T-helper 2 cell treated with Interferon-gamma antibody and Interleukin-4, amounts not matched to agents 100 ng/mL and 5 ng/mL, for 36 hours (primary cell): Measurements from ENCODE around the gene CITED4. TPM values are rescaled to one million over a fixed set of nuclear protein-coding genes. Genes with fewer than 3 reads are reported as not detected.

Experiments
- intact Hi-C: fragments of 100-400 bp; cut with micrococcal nuclease; formaldehyde crosslinking; loops from one replicate; pipeline ENCODE4 v1.15.1; 2023
- total RNA-seq: library from RNA; stranded (reverse); gene quantifications from 2 replicates; pipeline ENCODE4 v1.2.3, GENCODE V29; 2022

Gene CITED4
- total RNA-seq, 1 donor from 2014 or later: 9.5 TPM

GRCh38 chr1:40837601-40838000 lies 24.6 kb downstream of the CITED4 start:
- intact Hi-C loops: no loop called here

GRCh38 chr1:40836283-40836682 lies 25.9 kb downstream of the CITED4 start:
- intact Hi-C loops: no loop called here

- intact Hi-C loops: no loop called here
These were observed 27.1 kb downstream of the CITED4 start for GRCh38 chr1:40834968-40835545.

- intact Hi-C loops: no loop called here
These were observed 28.2 kb downstream of the CITED4 start for GRCh38 chr1:40833979-40834378.

GRCh38 chr1:40831001-40831732 lies 31.0 kb downstream of the CITED4 start:
- intact Hi-C loops: no loop called here

GRCh38 chr1:40830419-40830943 lies 31.7 kb downstream of the CITED4 start:
- intact Hi-C loops: no loop called here

GRCh38 chr1:40829631-40830245 lies 32.4 kb downstream of the CITED4 start:
- intact Hi-C loops: no loop called here

GRCh38 chr1:40825996-40826395 lies 36.2 kb downstream of the CITED4 start:
- intact Hi-C loops: no loop called here

- intact Hi-C loops: no loop called here
These were observed 36.8 kb downstream of the CITED4 start for GRCh38 chr1:40825435-40825788.

GRCh38 chr1:40824591-40825434 lies 37.4 kb downstream of the CITED4 start:
- intact Hi-C loops: no loop called here

- intact Hi-C loops: no loop called here
These were observed 38.2 kb downstream of the CITED4 start for GRCh38 chr1:40823983-40824382.

- intact Hi-C loops: no loop called here
These were observed 38.8 kb downstream of the CITED4 start for GRCh38 chr1:40823345-40823744.

GRCh38 chr1:40822890-40823289 lies 39.3 kb downstream of the CITED4 start:
- intact Hi-C loops: no loop called here

GRCh38 chr1:40820911-40821693 lies 41.1 kb downstream of the CITED4 start:
- intact Hi-C loops: no loop called here

GRCh38 chr1:40820251-40820797 lies 41.8 kb downstream of the CITED4 start:
- intact Hi-C loops: no loop called here

GRCh38 chr1:40819101-40819500 lies 43.1 kb downstream of the CITED4 start:
- intact Hi-C loops: no loop called here

- intact Hi-C loops: loop anchor here (1.0 kb wide), 1 partner anchor 16 kb away; no protein-coding TSS in a partner anchor
These were observed 43.8 kb downstream of the CITED4 start for GRCh38 chr1:40818264-40818961.

- intact Hi-C loops: loop anchor here (1.0 kb wide), 1 partner anchor 16 kb away; no protein-coding TSS in a partner anchor
These were observed 44.3 kb downstream of the CITED4 start for GRCh38 chr1:40817791-40818263.

- intact Hi-C loops: no loop called here
These were observed 46.7 kb downstream of the CITED4 start for GRCh38 chr1:40815420-40815819.
